Measurements from ENCODE around the gene RABL2B. TPM values are rescaled to one million over a fixed set of nuclear protein-coding genes. Genes with fewer than 3 reads are reported as not detected.

The RABL2B gene
- total RNA-seq, result 11.1 and 14.1 TPM in 2 replicates

DNA sequence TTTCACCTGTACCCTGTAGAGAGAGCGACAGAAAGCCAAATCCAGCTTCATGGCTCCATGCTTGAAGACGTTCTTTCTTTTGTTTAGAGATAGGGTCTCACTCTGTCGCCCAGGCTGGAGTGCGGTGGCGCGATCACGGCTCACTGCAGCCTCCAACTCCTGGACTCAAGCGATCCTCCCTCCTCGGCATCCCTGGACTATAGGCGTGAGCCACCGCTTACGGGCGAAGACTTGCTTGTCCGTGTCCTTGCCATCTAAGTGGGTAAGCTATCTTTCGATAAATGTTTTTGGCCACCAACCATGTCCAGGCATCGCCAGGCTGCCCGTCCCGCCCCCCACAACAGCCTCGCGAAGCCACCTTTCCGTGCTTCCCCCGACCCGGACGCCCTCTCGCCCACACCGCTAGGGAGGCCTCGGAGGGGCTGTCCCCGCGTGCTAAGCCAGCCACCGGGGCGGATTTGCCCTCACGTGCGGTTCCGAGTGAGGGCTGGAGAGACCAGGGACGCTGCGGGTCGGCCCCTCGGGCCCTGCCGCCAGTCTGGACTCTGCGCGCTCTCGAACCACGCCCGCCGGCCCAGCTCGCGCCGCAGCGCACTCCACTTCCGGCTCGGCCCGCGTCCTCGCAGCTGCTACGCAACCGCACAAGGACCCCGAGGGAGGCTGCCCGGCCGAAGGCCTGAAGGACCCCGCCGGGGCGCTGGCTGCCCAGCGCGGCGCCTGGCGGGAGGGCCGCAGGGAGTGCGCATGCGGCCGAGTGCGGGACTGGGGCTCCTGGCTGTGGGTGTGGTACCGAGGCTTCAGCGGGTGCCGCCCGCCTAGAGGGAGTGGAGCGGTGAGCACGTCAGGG, at the start of gene RABL2B:
RABL2B (minus strand) TSS at position 604 of the 847 bp plus-strand sequence. CDS start 1,342 bp downstream, outside the sequence.

GRCh38 chr22:50737728-50738648, 45.4 kb downstream of the RABL2B start, which contains the start of gene ACR:
Gene ACR (plus strand): TSS chr22:50738204. CDS start chr22:50738236, 32 bp downstream.

Other genes starting within 250 kb of the RABL2B start
- 0.15 and 0.33 TPM in 2 replicates for gene KLHDC7B, start 237.7 kb downstream of the RABL2B start, total RNA-seq
- not detected in 2 replicates for gene SYCE3, start 220.7 kb downstream of the RABL2B start, total RNA-seq
- 3.6 and 3.8 TPM in 2 replicates for gene CPT1B, start 205.2 kb downstream of the RABL2B start, total RNA-seq
- gene CHKB, start 200.8 kb downstream of the RABL2B start, total RNA-seq, result 29.4 and 33.9 TPM in 2 replicates
- 0.29 and 0.50 TPM in 2 replicates for gene MAPK8IP2, start 182.8 kb downstream of the RABL2B start, total RNA-seq
- gene ARSA, start 155.5 kb downstream of the RABL2B start, total RNA-seq, result 17.7 and 51.1 TPM in 2 replicates
- 0.29 and 1.5 TPM in 2 replicates for gene SHANK3, start 110.8 kb downstream of the RABL2B start, total RNA-seq
- not detected in 2 replicates for gene ACR, start 45.4 kb downstream of the RABL2B start, total RNA-seq

All from smooth muscle cell of trachea (primary cell).